ENCODE data around the gene TIGD2.

GRCh38 chr4:89156174-89156914, 45.0 kb downstream of the TIGD2 start:
- no peak for TF ChIP-seq CTCF (IDR thresholded peaks at IDR 0.05)
- TF ChIP-seq POLR2A (IDR thresholded peaks at IDR 0.05), result no peak

Data from lower leg skin (tissue), 3 donors.